Breast epithelium (tissue), 3 donors: ENCODE data around the gene FKBP2.

ENCODE experiments used
- CTCF ChIP-seq, 3 donors: fragments of 450-650 bp; IDR thresholded peaks; one replicate each; pipeline ENCODE4 v1.5.1; 2016 to 2017; ENCODE audit warnings: antibody characterized with exemption in 3 of 3, mild to moderate bottlenecking in 3 of 3, moderate library complexity in 3 of 3
- POLR2A ChIP-seq: fragments of 450-650 bp; IDR thresholded peaks from one replicate; pipeline ENCODE4 v1.6.1; 2016; ENCODE audit warnings: antibody characterized with exemption, mild to moderate bottlenecking, moderate library complexity
- POLR2AphosphoS5 ChIP-seq, 3 donors: sonication (generic); formaldehyde crosslinking; IDR thresholded peaks; one replicate each; pipeline ENCODE4 v1.6.1; 2017; ENCODE audit warnings: antibody characterized with exemption in 3 of 3

- TF ChIP-seq POLR2AphosphoS5 (IDR thresholded peaks at IDR 0.05) (no peak), CTCF (IDR thresholded peaks at IDR 0.05) (no peak), POLR2A (no peak)
Measured at GRCh38 chr11:64226507-64227051, 14.3 kb upstream of the FKBP2 start.
